HepG2 (cell line): ENCODE results near the gene HSPA1L. TPM values are rescaled to one million over a fixed set of nuclear protein-coding genes. Genes with fewer than 3 reads are reported as not detected.

Experiments
- ATF4 ChIP-seq, 2 experiments: fragments of 450-650 bp in 1 of 2; sonication (generic) in 1 of 2; formaldehyde crosslinking; IDR thresholded peaks; 2 replicates each; pipeline versions ENCODE4 v1.5.0 to v1.8.0; 2020 to 2022; ENCODE audit warnings: mild to moderate bottlenecking in 1 of 2, missing genetic modification reagents in 1 of 2
- CBFB ChIP-seq: sonication (generic); formaldehyde crosslinking; IDR thresholded peaks from 2 replicates; pipeline ENCODE4 v1.4.0; 2020; ENCODE audit warnings: missing genetic modification reagents
- CHD4 ChIP-seq: fragments of 200-600 bp; sonication (generic); IDR thresholded peaks from 2 replicates; pipeline ENCODE4 v1.7.0; 2017; ENCODE audit warnings: mild to moderate bottlenecking, low read length, borderline replicate concordance
- ELF3 ChIP-seq: IDR thresholded peaks from 2 replicates; pipeline ENCODE4 v1.6.1; 2016; ENCODE audit warnings: missing genetic modification reagents, missing compliant biosample characterization
- FOXO1 ChIP-seq: sonication (generic); formaldehyde crosslinking; IDR thresholded peaks from 2 replicates; pipeline ENCODE4 v1.4.0; 2020; ENCODE audit warnings: missing genetic modification reagents
- HDAC2 ChIP-seq: sonication (generic); formaldehyde crosslinking; IDR thresholded peaks from 2 replicates; pipeline ENCODE4 v1.4.0; 2020; ENCODE audit warnings: missing genetic modification reagents
- HIC2 ChIP-seq: sonication (generic); formaldehyde crosslinking; IDR thresholded peaks from 2 replicates; pipeline ENCODE4 v1.9.0; 2022; ENCODE audit warnings: low read depth, missing genetic modification reagents
- HOXD1 ChIP-seq: sonication (generic); formaldehyde crosslinking; IDR thresholded peaks from 2 replicates; pipeline ENCODE4 v1.5.0; 2020; ENCODE audit warnings: missing genetic modification reagents
- KAT7 ChIP-seq: IDR thresholded peaks from 2 replicates; pipeline ENCODE4 v1.6.1; 2018; ENCODE audit warnings: borderline replicate concordance, missing compliant biosample characterization
- MAFG ChIP-seq: sonication (generic); formaldehyde crosslinking; IDR thresholded peaks from 2 replicates; pipeline ENCODE4 v1.5.1; 2020; ENCODE audit warnings: mild to moderate bottlenecking, missing genetic modification reagents
- PHF8 ChIP-seq: sonication (generic); formaldehyde crosslinking; IDR thresholded peaks from 2 replicates; pipeline ENCODE4 v1.5.0; 2020; ENCODE audit warnings: missing genetic modification reagents
- RCOR2 ChIP-seq: IDR thresholded peaks from 2 replicates; pipeline ENCODE4 v1.6.1; 2016; ENCODE audit warnings: missing biosample characterization, missing genetic modification reagents
- RFXAP ChIP-seq: sonication (generic); formaldehyde crosslinking; IDR thresholded peaks from 2 replicates; pipeline ENCODE4 v1.4.0; 2020; ENCODE audit warnings: missing genetic modification reagents, borderline replicate concordance
- SAP130 ChIP-seq: IDR thresholded peaks from 2 replicates; pipeline ENCODE4 v1.6.1; 2016; ENCODE audit warnings: low read depth
- TCF7 ChIP-seq: sonication (generic); IDR thresholded peaks from 2 replicates; pipeline ENCODE4 v1.6.1; 2016; ENCODE audit warnings: antibody characterized with exemption, low read depth
- TCF7L2 ChIP-seq: IDR thresholded peaks from 2 replicates; pipeline ENCODE4 v1.6.1; 2011; ENCODE audit warnings: mild to moderate bottlenecking, low read depth, low read length, moderate library complexity
- TOE1 ChIP-seq: sonication (generic); formaldehyde crosslinking; IDR thresholded peaks from 2 replicates; pipeline ENCODE4 v1.4.0; 2020; ENCODE audit warnings: mild to moderate bottlenecking, missing genetic modification reagents
- ZC3H4 ChIP-seq: sonication (generic); formaldehyde crosslinking; IDR thresholded peaks from 2 replicates; pipeline ENCODE4 v1.4.0; 2020; ENCODE audit warnings: missing genetic modification reagents, borderline replicate concordance
- ZMAT3 ChIP-seq: sonication (generic); formaldehyde crosslinking; conservative IDR thresholded peaks from 2 replicates; pipeline ENCODE4 v1.7.0; 2021; ENCODE audit warnings: missing genetic modification reagents
- ZNF335 ChIP-seq: sonication (generic); formaldehyde crosslinking; IDR thresholded peaks from 2 replicates; pipeline ENCODE4 v1.4.0; 2020; ENCODE audit warnings: missing genetic modification reagents
- ZNF512B ChIP-seq: sonication (generic); formaldehyde crosslinking; IDR thresholded peaks from 2 replicates; pipeline ENCODE4 v1.5.1; 2020; ENCODE audit warnings: missing genetic modification reagents, mild to moderate bottlenecking, borderline replicate concordance
- ZNF598 ChIP-seq: sonication (generic); formaldehyde crosslinking; IDR thresholded peaks from 2 replicates; pipeline ENCODE4 v1.5.1; 2020; ENCODE audit warnings: mild to moderate bottlenecking, missing genetic modification reagents, borderline replicate concordance
- ZNF713 ChIP-seq: sonication (generic); formaldehyde crosslinking; IDR thresholded peaks from 2 replicates; pipeline ENCODE4 v1.4.0; 2020; ENCODE audit warnings: mild to moderate bottlenecking, missing genetic modification reagents
- ZNF75D ChIP-seq: sonication (generic); formaldehyde crosslinking; IDR thresholded peaks from 2 replicates; pipeline ENCODE4 v1.8.1; 2023; ENCODE audit warnings: missing genetic modification reagents, mild to moderate bottlenecking, borderline replicate concordance
- ZNF790 ChIP-seq: sonication (generic); formaldehyde crosslinking; IDR thresholded peaks from 2 replicates; pipeline ENCODE4 v1.8.0; 2022; ENCODE audit warnings: missing genetic modification reagents, mild to moderate bottlenecking, borderline replicate concordance
- ZNF792 ChIP-seq: IDR thresholded peaks from 2 replicates; pipeline ENCODE4 v1.6.1; 2016
- ZSCAN31 ChIP-seq: sonication (generic); formaldehyde crosslinking; IDR thresholded peaks from 2 replicates; pipeline ENCODE4 v1.5.0; 2020; ENCODE audit warnings: low read depth, mild to moderate bottlenecking, missing genetic modification reagents
- polyA plus RNA-seq, 8 experiments: library from polyadenylated mRNA; depleted of rRNA in 3 of 8; stranded (reverse) in 7 of 8; unstranded in 1 of 8; fragments of >200 nt; fragmentation: Illumina TruSeq in 4 of 8; extraction: Trizol in 4 of 8; gene quantifications; 2 replicates each; pipeline versions ENCODE4 v1.2.1 to v1.2.3, GENCODE V29; 2011 to 2016; ENCODE audit warnings: low read depth in 4 of 8, missing spikeins in 1 of 8, mixed read lengths in 1 of 8; ENCODE audit not compliant: insufficient read depth in 1 of 8
- total RNA-seq, 5 experiments: library from RNA; depleted of rRNA; stranded (reverse); fragments of >200 nt; fragmentation: Illumina TruSeq; extraction: Trizol; gene quantifications; 2 replicates each; pipeline ENCODE4 v1.2.3, GENCODE V29; 2016; ENCODE audit warnings: low read depth in 1 of 5
- TF ChIP-seq, protein P1 (sequence below): sonication (generic); formaldehyde crosslinking; IDR thresholded peaks from 2 replicates; pipeline ENCODE4 v1.4.0; 2020; ENCODE audit warnings: missing genetic modification reagents

The HSPA1L gene
- total and polyA plus RNA-seq, 2 of the 13 experiments (the other 11 are each of a cell fraction or from before 2014, with no cell fraction given), result 0.55 to 1.0 TPM

GRCh38 chr6:31826793-31827285 lies 11.8 kb upstream of the HSPA1L start (continued):
- TF ChIP-seq ZNF512B (CRISPR knock-in tag), result no peak
- TF ChIP-seq TCF7, result no peak
- TF ChIP-seq ZNF598 (CRISPR knock-in tag), result no peak
- no peak for TF ChIP-seq RFXAP
- TF ChIP-seq RCOR2 (CRISPR knock-in tag), result peak; percentile 69; the same call in 1 of the 2 replicates
- TF ChIP-seq ZC3H4 (CRISPR knock-in tag), result no peak
- TF ChIP-seq MAFG, result no peak
- no peak for TF ChIP-seq HDAC2 (CRISPR knock-in tag)
- TF ChIP-seq ZMAT3 (CRISPR knock-in tag), result no peak
- no peak for TF ChIP-seq ZNF75D (CRISPR knock-in tag)
- no peak for TF ChIP-seq CHD4
- no peak for TF ChIP-seq ZNF792 (CRISPR knock-in tag)
- TF ChIP-seq TCF7L2, result no peak
- TF ChIP-seq TOE1 (CRISPR knock-in tag), result no peak
- TF ChIP-seq ZNF790 (CRISPR knock-in tag), result no peak
- TF ChIP-seq, protein P1, sequence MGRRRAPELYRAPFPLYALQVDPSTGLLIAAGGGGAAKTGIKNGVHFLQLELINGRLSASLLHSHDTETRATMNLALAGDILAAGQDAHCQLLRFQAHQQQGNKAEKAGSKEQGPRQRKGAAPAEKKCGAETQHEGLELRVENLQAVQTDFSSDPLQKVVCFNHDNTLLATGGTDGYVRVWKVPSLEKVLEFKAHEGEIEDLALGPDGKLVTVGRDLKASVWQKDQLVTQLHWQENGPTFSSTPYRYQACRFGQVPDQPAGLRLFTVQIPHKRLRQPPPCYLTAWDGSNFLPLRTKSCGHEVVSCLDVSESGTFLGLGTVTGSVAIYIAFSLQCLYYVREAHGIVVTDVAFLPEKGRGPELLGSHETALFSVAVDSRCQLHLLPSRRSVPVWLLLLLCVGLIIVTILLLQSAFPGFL (CRISPR knock-in tag), result no peak
- TF ChIP-seq KAT7, result no peak
- TF ChIP-seq ATF4 (CRISPR knock-in tag; IDR thresholded peaks at IDR 0.05), result no peak
- no peak for TF ChIP-seq CBFB (CRISPR knock-in tag)
- no peak for TF ChIP-seq PHF8 (CRISPR knock-in tag)
- no peak for TF ChIP-seq ZNF713 (CRISPR knock-in tag)
- TF ChIP-seq ELF3 (CRISPR knock-in tag), result no peak
- 0 out of 2 replicates have a peak, but pooled peaks have one; percentile 44 for TF ChIP-seq HOXD1 (CRISPR knock-in tag)
- 0 out of 2 replicates have a peak, but pooled peaks have one; percentile 19 for TF ChIP-seq ZSCAN31 (CRISPR knock-in tag)
- no peak for TF ChIP-seq SAP130 (CRISPR knock-in tag)
- peak; percentile 99 for TF ChIP-seq ZNF335 (CRISPR knock-in tag)
- no peak for TF ChIP-seq HIC2 (CRISPR knock-in tag)
- 0 out of 2 replicates have a peak, but pooled peaks have one; percentile 1 for TF ChIP-seq FOXO1 (CRISPR knock-in tag)
